Activated CD4-positive, alpha-beta T cell treated with anti-CD3 and anti-CD28 coated beads, Interleukin-2, amount 50 U/mL, for 4 hours (primary cell): ENCODE data around the gene KCNJ16.
"Not testable (repeated sequence)": the region's sequence is repeated elsewhere in the genome, so short reads cannot be mapped to it uniquely, and the experiment has no call there.

Source experiments
- DNase-seq, 2 experiments: peaks; one replicate each; pipeline ENCODE4 v3.0.0-alpha.2; 2020

Gene KCNJ16

GRCh38 chr17:70074956-70075355, at the start of gene KCNJ16:
Gene KCNJ16, plus strand, starts transcription at chr17:70075225. Its CDS starts 56,863 bp downstream, at chr17:70132088.
- no peak for DNase-seq

- DNase-seq, result no peak
Measured at GRCh38 chr17:70028397-70028796, 46.6 kb upstream of the KCNJ16 start.

DNA sequence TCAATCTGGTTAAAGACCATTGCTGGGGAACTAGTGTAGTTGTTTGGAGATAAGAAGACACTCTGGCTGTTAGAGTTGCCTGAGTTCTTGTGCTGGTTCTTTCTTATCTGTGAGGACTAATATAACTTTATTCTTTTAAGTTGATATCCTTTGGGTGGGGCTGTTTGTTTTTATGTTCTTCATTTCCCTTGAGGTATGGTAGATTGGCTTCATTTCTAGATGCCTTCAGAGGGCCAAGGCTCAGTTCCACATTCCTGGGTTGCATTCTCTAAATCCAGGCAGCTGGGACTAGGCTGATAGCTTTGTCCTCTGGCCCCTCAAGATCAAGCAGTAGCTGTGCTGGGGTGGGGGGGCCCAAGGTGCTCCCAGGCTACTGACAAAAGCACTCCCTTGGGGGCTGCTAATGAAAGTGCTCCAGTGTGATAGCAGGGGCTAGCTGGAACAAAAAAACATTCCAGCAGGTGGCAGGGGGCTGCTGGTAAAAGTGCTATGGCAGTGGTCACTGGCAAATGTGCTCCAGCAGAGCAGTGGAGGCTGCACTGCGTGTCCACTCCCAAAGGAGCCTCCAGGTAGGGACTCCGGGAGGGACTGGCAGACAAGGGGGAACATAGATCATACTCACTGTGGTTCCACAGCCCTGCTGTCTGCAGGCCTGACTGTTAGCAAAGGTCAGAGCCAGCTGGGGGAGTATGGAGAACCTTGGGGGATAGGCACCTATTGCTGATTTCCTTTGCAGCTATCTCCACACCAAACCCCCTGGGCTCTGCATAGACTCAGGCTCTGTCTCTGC, 45.9 kb upstream of the KCNJ16 start:
- DNase-seq, result no peak

DNA sequence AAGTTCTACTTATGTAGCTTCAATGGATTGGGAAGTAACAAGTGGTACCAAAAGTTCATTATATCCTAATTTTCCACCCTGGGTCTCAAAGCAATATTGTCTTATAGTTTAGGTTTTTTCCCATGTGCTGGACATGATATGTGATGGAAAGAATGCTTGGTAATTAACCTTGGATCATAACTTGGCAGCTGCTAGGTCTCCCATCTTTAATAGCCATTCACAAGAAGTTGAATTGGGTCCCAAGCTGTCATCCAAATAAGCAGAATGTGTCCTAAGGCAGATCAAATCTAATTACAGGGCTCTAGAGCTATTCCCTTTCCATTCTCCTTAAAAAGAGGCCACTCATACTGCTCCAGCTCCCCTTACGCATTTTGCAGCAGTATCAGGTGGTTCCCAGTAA, 44.7 kb upstream of the KCNJ16 start:
- no peak for DNase-seq

DNA sequence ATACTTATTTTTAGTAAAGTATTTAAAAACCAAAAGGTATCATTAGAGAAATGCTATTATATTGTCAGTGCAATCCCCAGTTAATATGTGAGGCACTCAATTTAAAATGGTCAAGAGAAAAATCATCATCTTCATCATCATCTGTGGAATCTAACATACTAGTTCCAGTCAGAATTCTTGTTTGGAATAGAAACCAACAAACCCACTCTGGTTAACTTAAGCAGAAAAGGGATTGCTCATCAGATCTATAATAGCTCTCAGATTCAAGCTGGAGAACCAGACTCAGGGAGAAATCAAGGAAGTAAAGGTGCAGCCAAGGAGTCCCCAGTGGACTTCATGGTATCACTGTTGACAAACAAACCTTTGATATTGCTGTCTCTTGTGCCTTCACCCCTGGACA, 43.7 kb upstream of the KCNJ16 start:
- no peak for DNase-seq

- no peak for DNase-seq
Measured at GRCh38 chr17:70033165-70033564, 41.9 kb upstream of the KCNJ16 start.

DNA sequence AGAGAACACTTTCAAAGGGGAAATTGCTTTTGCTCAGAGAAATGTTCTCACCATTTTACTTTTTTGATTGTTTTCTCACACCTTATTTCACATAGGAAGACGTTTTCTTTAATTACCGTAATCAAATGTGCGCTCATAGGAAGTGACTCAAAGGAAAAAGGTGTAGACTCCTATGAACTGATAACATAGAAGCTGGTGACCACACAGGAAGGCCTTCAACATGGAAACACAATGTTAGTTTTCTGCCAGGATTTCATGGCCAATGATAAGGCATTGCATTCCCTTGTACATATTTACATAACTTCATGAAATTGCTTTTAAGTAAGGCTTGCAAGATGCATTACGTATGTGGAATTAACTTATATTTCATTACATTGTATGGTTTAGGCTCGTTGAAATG, 40.9 kb upstream of the KCNJ16 start:
- no peak for DNase-seq

- no peak for DNase-seq
Measured at GRCh38 chr17:70037498-70037897, 37.5 kb upstream of the KCNJ16 start.

DNA sequence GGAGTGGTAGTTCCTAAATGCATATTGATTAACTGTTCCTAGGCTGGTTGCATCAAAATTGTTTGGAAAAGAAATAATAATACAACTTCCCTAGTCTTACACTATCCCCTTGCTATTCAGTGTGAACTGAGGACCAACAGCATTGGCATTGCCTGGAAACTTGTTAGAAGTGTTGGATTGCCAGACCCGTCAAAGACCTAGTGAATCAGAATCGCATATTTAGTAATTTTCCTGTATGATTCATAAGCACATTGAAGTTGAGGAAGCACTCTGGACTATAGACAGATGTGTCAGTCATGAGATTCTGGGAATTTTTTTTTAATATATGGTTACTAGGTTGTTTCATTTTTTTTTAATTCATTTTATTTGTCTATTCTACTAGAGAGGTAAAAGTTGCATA, 34.7 kb upstream of the KCNJ16 start:
- no peak for DNase-seq

DNA sequence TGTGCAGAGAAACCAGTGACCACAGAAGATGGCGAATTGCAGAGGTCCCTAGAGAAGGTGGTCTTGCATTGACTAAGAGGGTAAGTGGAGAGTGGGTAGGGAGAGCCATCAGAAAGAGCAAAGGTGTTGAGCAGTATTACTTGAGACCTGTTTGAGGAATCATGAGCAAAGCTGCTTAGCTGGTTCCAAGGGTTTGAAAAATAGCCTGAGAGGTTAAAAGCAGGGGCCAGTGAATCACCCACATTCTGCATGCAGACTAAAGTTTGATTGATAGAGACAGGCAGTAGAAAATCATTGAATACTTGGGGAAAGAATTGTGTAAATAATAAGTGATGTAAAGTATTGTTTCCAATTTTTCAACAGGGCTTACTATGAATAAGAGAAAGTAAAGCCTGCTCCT, 34.0 kb upstream of the KCNJ16 start:
- no peak for DNase-seq

DNA sequence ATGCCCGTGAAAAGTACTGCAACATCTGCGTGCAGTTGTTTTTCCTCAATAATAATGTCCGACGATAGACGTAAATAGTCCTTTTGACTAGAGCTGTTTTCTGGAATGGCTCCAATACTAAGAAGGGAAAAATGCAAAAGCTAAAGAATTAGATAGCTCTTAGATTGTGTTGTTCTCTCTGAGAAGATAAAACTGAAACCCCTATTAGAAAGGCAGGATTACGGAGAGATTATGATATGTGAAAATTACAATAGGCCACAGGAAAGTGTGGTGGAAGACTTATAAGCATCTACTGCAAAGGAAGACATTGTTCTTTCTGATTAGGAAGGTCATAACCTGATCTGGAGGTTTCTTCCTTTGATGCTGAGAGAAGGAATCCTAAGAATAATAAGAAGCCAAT, 33.5 kb upstream of the KCNJ16 start:
- DNase-seq, result no peak

GRCh38 chr17:70045780-70046179, 29.2 kb upstream of the KCNJ16 start:
- not testable (repeated sequence) for DNase-seq

DNA sequence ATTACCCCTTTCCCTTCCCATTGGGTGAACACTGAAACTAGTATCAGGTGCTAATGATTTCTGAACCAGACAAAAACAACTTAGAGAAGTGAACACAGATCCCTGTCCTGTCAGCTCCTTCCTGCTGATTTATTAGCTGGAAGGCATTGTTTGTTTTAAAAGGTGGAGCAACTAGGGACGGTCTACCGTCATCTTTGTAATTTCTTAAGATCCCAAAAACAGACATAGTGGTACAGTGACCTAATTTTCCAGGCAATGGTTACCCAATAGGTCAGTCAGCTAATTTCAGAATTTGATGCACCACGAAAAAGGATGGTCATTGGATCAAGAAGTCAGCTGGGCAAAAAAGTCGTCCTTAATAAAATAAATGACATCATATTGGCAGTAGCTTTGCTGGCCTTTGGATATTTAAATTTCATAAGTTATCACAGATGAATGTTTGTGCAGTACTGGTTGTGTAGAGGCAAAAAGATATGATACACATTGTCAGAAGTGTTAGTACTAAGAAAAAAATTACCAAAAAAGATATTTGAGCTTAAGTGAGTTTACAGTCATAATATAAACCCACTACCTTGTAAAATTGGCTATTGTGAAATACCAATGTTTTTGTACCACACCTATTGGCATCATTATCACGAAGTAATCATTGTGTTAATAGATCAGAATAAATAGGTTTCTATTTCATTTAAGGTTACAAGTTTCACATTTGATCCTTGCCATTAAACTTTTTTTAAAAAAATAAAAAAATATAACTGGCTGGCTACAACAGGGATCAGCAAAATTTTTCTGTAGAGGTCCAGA, 27.2 kb upstream of the KCNJ16 start:
- no peak for DNase-seq

GRCh38 chr17:70049801-70050591, 25.0 kb upstream of the KCNJ16 start:
- no peak for DNase-seq

DNA sequence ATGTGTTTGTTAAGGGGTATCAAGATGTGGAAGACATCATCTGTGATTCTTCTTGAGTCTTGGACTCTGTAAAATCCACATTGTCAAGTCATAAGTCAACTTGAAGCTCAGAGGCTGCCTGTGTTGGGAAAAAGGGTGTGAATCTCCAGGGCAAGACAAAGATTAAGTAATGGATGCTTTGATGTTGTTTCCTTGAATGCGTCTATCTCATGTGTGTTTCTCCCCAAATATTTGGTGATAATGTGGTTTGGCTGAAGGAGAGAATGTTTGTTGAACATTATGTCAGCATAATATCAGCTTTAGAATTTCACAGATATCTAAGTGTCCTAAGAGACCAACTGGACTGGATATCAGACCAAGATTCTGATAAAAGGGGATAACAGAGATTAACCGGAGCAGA, 24.1 kb upstream of the KCNJ16 start:
- no peak for DNase-seq

- DNase-seq, result no peak
Measured at GRCh38 chr17:70053241-70054234, 21.5 kb upstream of the KCNJ16 start.

GRCh38 chr17:70055000-70055399, 20.0 kb upstream of the KCNJ16 start:
- no peak for DNase-seq

GRCh38 chr17:70059071-70059470, 16.0 kb upstream of the KCNJ16 start:
- no peak for DNase-seq

GRCh38 chr17:70059649-70060048, 15.4 kb upstream of the KCNJ16 start:
- no peak for DNase-seq

DNA sequence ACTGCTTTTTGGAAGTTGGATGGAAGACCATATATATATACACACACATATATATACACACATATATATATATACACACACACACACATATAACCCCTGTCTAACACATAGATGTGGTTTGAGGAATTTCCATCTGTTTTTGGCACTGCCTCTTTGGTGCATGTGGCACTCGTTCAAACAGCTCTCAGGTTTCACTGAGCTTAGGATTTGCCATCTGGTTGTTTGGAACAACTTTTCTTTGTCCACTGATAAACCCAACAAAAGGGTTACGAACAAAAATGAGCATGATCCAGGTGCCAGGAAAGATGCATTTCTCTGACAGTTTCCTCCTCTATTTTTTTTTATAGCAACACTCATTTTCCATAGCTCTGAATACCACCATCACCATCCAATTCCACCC, 14.6 kb upstream of the KCNJ16 start:
- no peak for DNase-seq

GRCh38 chr17:70067134-70067533, 7.9 kb upstream of the KCNJ16 start:
- no peak for DNase-seq
